Endodermal cell (in vitro differentiated cells): ENCODE measurements around the gene UQCC5. TPM values are rescaled to one million over a fixed set of nuclear protein-coding genes. Genes with fewer than 3 reads are reported as not detected.

Experiments
- DNase-seq: peaks from one replicate; pipeline ENCODE4 v3.0.0-alpha.2; 2017
- H3K27ac ChIP-seq: 2 replicates; pipeline ENCODE4 v1.5.1; 2013; ENCODE audit warnings: mild to moderate bottlenecking, low read depth, low read length, moderate library complexity
- H3K27me3 ChIP-seq: 2 replicates; pipeline ENCODE4 v1.6.1; 2013; ENCODE audit warnings: mild to moderate bottlenecking, low read length, moderate library complexity; ENCODE audit not compliant: insufficient read depth, control insufficient read depth, poor library complexity, severe bottlenecking
- H3K36me3 ChIP-seq: 2 replicates; pipeline ENCODE4 v1.7.0; 2013; ENCODE audit warnings: mild to moderate bottlenecking, low read length, moderate library complexity; ENCODE audit not compliant: control insufficient read depth, insufficient read depth
- H3K4me1 ChIP-seq: one replicate; pipeline ENCODE4 v1.7.0; 2013; ENCODE audit warnings: low read length; ENCODE audit not compliant: control insufficient read depth, insufficient read depth
- H3K4me3 ChIP-seq: 2 replicates; pipeline ENCODE4 v1.5.1; 2013; ENCODE audit warnings: mild to moderate bottlenecking, low read length, moderate library complexity
- H3K9ac ChIP-seq: 2 replicates; pipeline ENCODE4 v1.6.1; 2013; ENCODE audit warnings: mild to moderate bottlenecking, low read length, moderate library complexity; ENCODE audit not compliant: poor library complexity, severe bottlenecking; ENCODE audit errors: extremely low read depth
- H3K9me3 ChIP-seq: 2 replicates; pipeline ENCODE4 v1.6.1; 2013; ENCODE audit warnings: mild to moderate bottlenecking, low read length, moderate library complexity; ENCODE audit not compliant: control insufficient read depth
- H3K27ac Mint-ChIP-seq: 2 replicates; pipeline ENCODE4 v1.8.0; 2020; ENCODE audit warnings: mixed read lengths
- H3K27me3 Mint-ChIP-seq: 2 replicates; pipeline ENCODE4 v1.8.0; 2021; ENCODE audit warnings: mild to moderate bottlenecking, mixed read lengths; ENCODE audit not compliant: insufficient read depth
- H3K36me3 Mint-ChIP-seq: 2 replicates; pipeline ENCODE4 v1.8.0; 2020; ENCODE audit warnings: low read depth, mixed read lengths
- H3K4me1 Mint-ChIP-seq: 2 replicates; pipeline ENCODE4 v1.8.0; 2020; ENCODE audit warnings: mixed read lengths
- H3K4me3 Mint-ChIP-seq: 2 replicates; pipeline ENCODE4 v1.8.0; 2020; ENCODE audit warnings: mild to moderate bottlenecking, moderate library complexity, mixed read lengths
- H3K9me3 Mint-ChIP-seq: 2 replicates; pipeline ENCODE4 v1.8.0; 2020; ENCODE audit warnings: mild to moderate bottlenecking, mixed read lengths
- CTCF ChIP-seq: fragments of 200-600 bp; sonication (generic); conservative IDR thresholded peaks from 2 replicates; pipeline ENCODE4 v1.5.0; 2021; ENCODE audit warnings: antibody characterized with exemption, mild to moderate bottlenecking
- WGBS, 2 experiments: methylation state at CpG; one replicate each; pipeline versions ENCODE4 v1.1.5 to v1.1.7; 2013; ENCODE audit warnings: missing lambda C conversion rate in 2 of 2, mixed read lengths in 1 of 2; ENCODE audit not compliant: insufficient coverage in 1 of 2, insufficient read length in 1 of 2; 5-methylcytosine and 5-hydroxymethylcytosine counted together
- total RNA-seq, 2 donors: library from RNA; stranded (reverse); fragmentation: NEBNext Ultra II Directional in 1 of 2; extraction: Animal tissue kit (Norgen Biotek cat#: 25700) in 1 of 2; gene quantifications; 2 replicates in 1 of 2; 3 replicates in 1 of 2; pipeline ENCODE4 v1.2.1, GENCODE V29; 2021

Gene UQCC5
- total RNA-seq, 2 donors from 2014 or later = 28.1 to 34.1 TPM

DNA sequence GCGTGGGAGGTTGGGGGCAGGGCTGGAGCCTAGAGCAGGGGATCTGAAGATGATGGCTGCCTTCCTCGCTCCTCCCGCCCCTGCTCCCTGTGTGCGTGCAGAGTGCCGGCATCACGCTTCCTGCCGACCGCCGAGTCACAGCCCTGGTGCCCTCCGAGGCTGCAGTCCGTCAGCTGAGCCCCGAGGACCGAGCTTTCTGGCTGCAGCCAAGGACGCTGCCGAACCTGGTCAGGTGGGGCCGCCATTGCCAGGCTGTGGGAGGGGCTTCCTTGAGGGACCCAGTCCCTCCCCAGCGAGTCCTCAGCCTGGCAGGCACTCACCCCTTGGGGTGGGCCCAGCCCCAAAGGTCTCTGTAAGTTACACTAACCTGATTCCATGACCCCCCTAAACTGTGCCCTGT is 23.7 kb upstream of the UQCC5 start:
- Histone ChIP-seq H3K27me3 (no peaks in the 10 kb centered on the region), H3K27ac (no peak overlapping the region), H3K36me3 (no peaks in the 10 kb centered on the region), H3K4me1 (no peaks in the 10 kb centered on the region), H3K9ac (no peak overlapping the region), H3K9me3 (no peaks in the 10 kb centered on the region), H3K4me3 (no peak overlapping the region)
- no peaks in the 10 kb centered on the region for H3K36me3 Mint-ChIP-seq
- no peak for TF ChIP-seq CTCF
- WGBS, 2 experiments = 87 to 90% methylated on average over 15 to 17 of the region's 17 CpGs
- no peak overlapping the region for H3K4me3 Mint-ChIP-seq
- H3K4me1 Mint-ChIP-seq = no peaks in the 10 kb centered on the region
- peaks cover 3% of the 10 kb centered on the region for H3K27me3 Mint-ChIP-seq
- H3K9me3 Mint-ChIP-seq = no peaks in the 10 kb centered on the region
- DNase-seq = no peak
- H3K27ac Mint-ChIP-seq = no peak overlapping the region

DNA sequence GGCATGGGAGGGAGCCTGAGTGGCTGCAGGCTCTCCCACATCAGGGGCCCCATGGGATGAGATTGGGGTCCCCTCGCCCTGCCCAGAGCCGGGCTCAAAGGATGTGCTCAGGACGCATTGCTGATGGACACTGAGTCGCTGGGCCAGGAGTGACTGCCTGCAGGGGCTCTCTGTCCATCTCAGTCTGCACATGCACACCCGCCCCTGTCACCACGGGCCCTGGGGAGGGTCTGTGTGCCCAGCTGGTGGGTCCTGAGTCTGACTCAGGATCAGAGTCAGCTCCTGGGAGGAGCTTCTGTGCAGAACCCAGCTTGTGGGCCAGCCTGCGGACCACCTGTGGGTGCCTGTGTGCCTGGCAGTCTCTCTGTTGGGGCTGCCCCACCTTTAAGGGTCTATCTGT is 23.1 kb upstream of the UQCC5 start:
- Histone ChIP-seq H3K27ac (no peak overlapping the region), H3K4me1 (no peaks in the 10 kb centered on the region), H3K36me3 (no peaks in the 10 kb centered on the region), H3K27me3 (no peaks in the 10 kb centered on the region), H3K9me3 (no peaks in the 10 kb centered on the region), H3K4me3 (no peak overlapping the region), H3K9ac (no peak overlapping the region)
- 87 to 93% methylated on average over 4 to 7 of the region's 7 CpGs for WGBS, 2 experiments
- Mint-ChIP-seq H3K36me3 (no peaks in the 10 kb centered on the region), H3K4me1 (no peaks in the 10 kb centered on the region), H3K27me3 (peaks cover 7% of the 10 kb centered on the region), H3K4me3 (no peak overlapping the region), H3K27ac (no peak overlapping the region), H3K9me3 (no peaks in the 10 kb centered on the region)
- no peak for TF ChIP-seq CTCF
- no peak for DNase-seq

- Histone ChIP-seq H3K36me3 (no peaks in the 10 kb centered on the region), H3K9ac (no peak overlapping the region), H3K9me3 (no peaks in the 10 kb centered on the region), H3K4me3 (no peak overlapping the region), H3K27me3 (no peaks in the 10 kb centered on the region), H3K27ac (no peak overlapping the region), H3K4me1 (no peaks in the 10 kb centered on the region)
- H3K27ac Mint-ChIP-seq = no peak overlapping the region
- H3K4me3 Mint-ChIP-seq = no peak overlapping the region
- H3K36me3 Mint-ChIP-seq = no peaks in the 10 kb centered on the region
- TF ChIP-seq CTCF = no peak
- no peak for DNase-seq
- WGBS, 2 experiments = 90 to 97% methylated on average over 9 to 11 of the region's 11 CpGs
- H3K27me3 Mint-ChIP-seq = peaks cover 8% of the 10 kb centered on the region
- H3K4me1 Mint-ChIP-seq = no peaks in the 10 kb centered on the region
- H3K9me3 Mint-ChIP-seq = no peaks in the 10 kb centered on the region
Observed at GRCh38 chr3:52514576-52514975, 21.8 kb upstream of the UQCC5 start.
